ENCODE data around the gene ENOSF1.
"Not testable (repeated sequence)": the region's sequence is repeated elsewhere in the genome, so short reads cannot be mapped to it uniquely, and the experiment has no call there.

The ENOSF1 gene

DNA sequence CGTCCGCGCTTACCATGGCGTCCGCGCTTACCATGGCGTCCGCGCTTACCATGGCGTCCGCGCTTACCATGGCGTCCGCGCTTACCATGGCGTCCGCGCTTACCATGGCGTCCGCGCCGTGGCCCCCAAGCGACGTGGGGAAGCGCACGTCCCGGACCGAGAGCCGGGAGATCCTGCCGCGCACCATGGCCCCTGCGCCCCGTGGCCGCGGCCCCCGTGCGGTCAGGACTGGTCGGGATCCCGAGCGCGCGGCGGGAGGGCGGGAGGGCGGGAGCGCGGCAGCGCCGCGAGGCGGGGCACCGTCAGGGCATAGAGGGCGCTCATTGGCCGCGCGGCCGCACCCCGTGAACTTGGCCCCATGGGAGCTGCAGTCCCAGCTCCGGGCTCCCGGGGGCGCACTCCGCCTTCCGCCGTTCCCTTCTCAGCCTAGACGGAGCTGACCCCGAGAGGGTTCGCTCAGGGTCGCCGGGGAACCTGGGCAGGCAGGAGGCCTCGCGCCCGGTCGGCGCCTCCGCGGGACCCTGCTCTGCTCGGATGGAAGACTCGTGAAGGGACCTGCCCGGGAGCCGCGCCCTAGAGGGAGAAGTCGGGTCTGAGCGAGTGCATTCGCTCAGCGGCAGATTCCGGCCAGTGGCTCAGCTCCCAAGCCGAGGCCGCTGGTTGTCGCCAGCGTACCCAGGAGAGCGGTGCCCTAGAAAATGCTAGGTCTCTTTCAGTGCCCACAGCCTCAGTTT is at the start of gene ENOSF1:
Gene ENOSF1, minus strand, starts transcription at position 230 of the 734 bp plus-strand sequence. Its CDS starts 43 bp downstream, at position 187.
- peak; percentile 42 for DNase-seq (ENCODE audit: low read depth)

DNA sequence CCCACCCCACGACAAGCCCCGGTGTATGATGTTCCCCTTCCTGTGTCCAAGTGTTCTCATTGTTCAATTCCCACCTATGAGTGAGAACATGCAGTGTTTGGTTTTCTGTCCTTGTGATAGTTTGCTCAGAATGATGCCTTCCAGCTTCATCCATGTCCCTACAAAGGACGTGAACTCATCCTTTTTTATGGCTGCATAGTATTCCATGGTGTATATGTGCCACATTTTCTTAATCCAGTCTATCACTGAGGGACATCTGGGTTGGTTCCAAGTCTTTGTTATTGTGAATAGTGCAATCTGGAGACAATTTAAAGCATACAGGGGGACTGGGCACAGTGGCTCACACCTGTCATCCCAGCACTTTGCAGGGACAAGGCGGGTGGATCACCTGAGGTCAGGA is 47.4 kb upstream of the ENOSF1 start:
- not testable (repeated sequence) for DNase-seq (ENCODE audit: low read depth)

DNA sequence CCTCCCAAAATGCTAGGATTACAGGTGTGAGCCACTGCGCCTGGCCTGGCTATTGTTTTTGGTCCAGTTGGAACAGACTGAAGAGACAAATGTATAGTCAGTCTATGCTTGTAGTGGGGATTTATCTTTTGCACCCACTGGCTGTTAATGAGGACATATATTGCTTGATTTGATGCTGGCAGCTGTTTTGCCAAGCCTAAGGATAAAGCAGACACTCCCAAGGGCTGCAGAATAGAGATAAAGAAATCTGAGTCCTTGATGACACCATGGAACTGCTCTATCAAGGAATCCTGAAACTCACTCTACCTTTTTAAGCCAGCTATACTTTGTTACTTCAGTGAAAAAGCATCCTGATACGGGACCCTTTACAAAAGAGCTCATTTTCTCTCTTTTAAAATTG is 43.1 kb upstream of the ENOSF1 start:
- DNase-seq (ENCODE audit: low read depth) = no peak

- DNase-seq (ENCODE audit: low read depth) = no peak
These were observed 42.2 kb upstream of the ENOSF1 start for GRCh38 chr18:754656-755055.

DNA sequence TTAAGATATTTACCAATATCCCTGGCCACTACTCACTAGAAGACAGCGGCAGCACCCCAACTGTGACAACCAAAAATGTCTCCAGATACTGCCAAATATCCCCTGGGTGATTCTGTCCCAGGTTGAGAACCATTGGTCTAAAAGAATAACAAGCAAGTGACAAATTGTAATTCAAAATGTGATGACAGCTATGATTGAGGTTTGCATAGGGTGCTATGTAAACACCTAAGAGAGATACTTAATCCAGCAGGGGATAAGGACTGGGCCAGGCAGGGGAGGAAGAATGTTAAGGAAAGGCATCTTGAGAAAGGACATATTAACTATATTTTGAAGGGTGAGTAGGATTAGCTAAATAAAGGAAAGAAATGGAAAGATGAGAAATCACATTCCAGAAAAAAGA is 38.0 kb upstream of the ENOSF1 start:
- DNase-seq (ENCODE audit: low read depth) = no peak

GRCh38 chr18:744832-745597 is 32.6 kb upstream of the ENOSF1 start:
- DNase-seq (ENCODE audit: low read depth) = no peak

GRCh38 chr18:741931-742512 is 29.6 kb upstream of the ENOSF1 start:
- no peak for DNase-seq (ENCODE audit: low read depth)

DNA sequence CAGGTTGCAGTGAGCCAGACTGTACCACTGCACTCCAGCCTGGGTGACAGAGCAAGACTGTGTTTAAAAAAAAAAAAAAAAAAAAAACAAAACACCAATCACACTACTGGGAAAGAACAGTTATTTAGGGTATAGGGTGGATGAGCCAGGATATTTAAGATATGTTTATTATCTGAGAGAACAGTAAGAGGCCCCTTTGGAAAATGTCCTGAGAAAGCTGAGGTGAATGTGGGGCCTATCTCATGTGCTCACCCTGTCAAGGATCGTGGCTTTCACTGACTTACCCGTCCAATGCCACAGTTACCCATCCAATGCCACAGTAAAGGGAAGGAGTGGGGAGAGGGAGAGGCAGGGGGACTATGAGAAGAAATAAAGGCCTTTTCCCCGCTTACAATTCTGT is 19.9 kb upstream of the ENOSF1 start:
- no peak for DNase-seq (ENCODE audit: low read depth)

- DNase-seq (ENCODE audit: low read depth) = no peak
These were observed 18.8 kb upstream of the ENOSF1 start for GRCh38 chr18:731185-731584.

GRCh38 chr18:730692-731091 is 18.3 kb upstream of the ENOSF1 start:
- no peak for DNase-seq (ENCODE audit: low read depth)

DNA sequence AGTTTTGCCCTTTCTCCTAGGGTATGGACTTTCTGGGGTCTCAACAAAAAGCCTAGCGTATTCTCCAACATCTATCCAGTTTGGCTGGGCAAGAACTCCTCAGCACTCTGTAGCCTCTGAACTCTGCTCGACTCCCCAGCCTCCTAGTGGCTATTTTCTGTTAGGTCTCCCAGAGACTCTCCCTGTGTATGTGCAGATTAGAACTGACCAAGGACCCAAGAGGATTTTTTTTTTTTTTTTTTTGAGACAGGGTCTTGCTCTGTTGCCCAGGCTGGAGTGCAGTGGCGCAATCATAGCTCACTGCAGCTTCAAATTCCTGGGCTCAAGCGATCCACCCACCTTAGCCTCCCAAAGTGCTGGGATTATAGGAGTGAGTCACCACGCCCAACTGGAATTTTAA is 17.7 kb upstream of the ENOSF1 start:
- DNase-seq (ENCODE audit: low read depth) = not testable (repeated sequence)

DNA sequence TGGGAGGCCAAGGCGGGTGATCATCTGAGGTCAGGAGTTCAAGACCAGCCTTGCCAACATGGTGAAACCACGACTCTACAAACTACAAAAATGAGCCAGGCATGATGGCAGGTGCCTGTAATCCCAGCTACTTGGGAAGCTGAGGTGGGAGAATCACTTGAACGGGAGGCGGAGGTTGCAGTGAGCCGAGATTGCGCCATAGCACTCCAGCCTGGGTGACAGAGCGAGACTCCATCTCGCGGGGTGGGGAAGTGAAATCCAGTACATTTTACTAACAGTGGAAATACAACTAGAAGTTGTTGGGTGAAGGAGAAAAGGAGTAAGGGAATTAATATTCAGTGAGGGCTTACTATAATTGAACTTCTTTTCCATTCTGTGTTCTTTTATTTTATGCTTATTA is 13.2 kb upstream of the ENOSF1 start:
- no peak for DNase-seq (ENCODE audit: low read depth)

GRCh38 chr18:723541-724080 is 11.2 kb upstream of the ENOSF1 start:
- DNase-seq (ENCODE audit: low read depth) = no peak

DNA sequence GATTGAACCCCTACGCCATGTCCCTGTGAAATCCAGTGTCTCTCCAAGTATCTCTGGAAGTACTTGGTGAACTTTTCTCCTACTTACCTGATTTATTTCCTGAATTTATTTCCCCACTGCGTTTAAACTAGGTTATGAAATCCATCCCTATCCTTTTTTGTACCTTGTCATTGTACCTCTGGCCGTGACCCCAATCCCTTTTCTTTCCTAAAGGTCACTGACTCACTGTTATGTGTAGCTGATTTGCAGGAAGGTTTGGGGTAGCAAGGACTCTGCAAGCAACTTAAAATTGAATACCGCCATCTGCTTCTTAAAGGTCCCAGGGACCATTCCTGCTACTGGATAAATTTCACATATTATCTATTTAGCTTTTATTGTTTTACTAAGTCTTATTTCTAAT is 4.6 kb upstream of the ENOSF1 start:
- DNase-seq (ENCODE audit: low read depth) = no peak

GRCh38 chr18:715626-716025 is 3.2 kb upstream of the ENOSF1 start:
- no peak for DNase-seq (ENCODE audit: low read depth)

DNA sequence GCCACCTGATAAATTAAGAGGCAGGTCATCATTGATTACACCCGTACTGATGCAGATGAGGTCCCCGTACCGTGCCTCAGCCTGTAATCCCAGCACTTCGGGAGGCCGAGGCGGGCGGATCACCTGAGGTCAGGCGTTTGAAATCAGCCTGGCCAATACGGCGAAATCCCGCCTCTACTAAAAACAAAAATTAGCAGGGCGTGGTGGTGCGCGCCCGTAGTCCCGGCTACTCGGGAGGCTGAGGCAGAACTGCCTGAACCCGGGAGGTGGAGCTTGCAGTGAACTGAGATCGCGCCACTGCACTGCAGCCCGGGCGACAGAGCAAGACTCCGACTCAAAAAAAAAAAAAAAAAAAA is 683 bp upstream of the ENOSF1 start:
- no peak for DNase-seq (ENCODE audit: low read depth)

GRCh38 chr18:711657-712400 is 601 bp downstream of the ENOSF1 start:
- DNase-seq (ENCODE audit: low read depth) = peak; percentile 48

GRCh38 chr18:711310-711656 is 1.1 kb downstream of the ENOSF1 start:
- no peak for DNase-seq (ENCODE audit: low read depth)

- DNase-seq (ENCODE audit: low read depth) = no peak
These were observed 1.8 kb downstream of the ENOSF1 start for GRCh38 chr18:710418-711300.

DNA sequence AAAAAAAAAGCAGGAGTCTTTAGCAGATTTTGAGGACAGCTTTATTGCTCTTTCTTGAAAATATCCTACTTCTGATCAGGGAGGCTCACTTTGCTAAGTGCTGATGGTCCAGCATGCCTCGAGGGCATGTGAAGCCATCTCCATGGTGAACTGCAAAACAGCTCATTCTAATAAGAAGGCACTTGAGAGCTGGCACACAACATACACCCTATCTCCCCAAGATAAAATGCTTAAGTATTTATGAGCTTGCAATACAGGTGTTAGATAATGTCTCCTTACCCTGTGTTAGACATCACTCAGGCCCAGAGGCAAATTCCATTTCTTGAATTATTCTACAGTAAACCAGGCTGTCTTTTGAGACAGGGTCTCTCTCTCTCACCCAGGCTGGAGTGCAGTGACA is 2.7 kb downstream of the ENOSF1 start:
- DNase-seq (ENCODE audit: low read depth) = no peak

DNA sequence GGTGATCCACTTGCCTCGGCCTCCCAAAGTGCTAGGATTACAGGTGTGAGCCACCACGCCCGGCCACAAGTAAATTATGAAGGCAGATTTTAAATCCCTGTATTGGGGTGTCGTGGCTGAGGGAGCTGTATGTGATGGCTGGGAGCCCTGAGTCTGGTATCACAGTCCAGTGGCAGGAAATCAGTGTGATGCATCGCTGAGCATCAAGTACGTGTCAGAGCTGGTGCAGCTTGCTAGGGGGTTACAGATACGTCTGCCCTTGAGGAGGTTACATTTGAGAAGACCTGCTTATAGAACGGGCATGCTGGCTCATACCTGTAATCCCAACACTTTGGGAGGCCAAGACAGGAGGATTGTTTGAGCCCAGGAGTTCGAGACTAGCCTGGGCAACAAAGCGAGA is 4.3 kb downstream of the ENOSF1 start:
- DNase-seq (ENCODE audit: low read depth) = no peak
